DOHH2 (cell line): ENCODE measurements around the gene MIF.

ENCODE experiments used
- EZH2phosphoT487 ChIP-seq: fragments of 200-600 bp; sonication (generic); IDR thresholded peaks from 2 replicates; pipeline ENCODE4 v1.6.1; 2017; ENCODE audit warnings: borderline replicate concordance, mild to moderate bottlenecking, antibody characterized with exemption, low read length, moderate library complexity, mixed read lengths
- TF ChIP-seq, protein P1 (sequence below): fragments of 200-600 bp; sonication (generic); IDR thresholded peaks from one replicate; pipeline ENCODE4 v1.5.1; 2014; ENCODE audit warnings: antibody characterized with exemption, mild to moderate bottlenecking, low read depth, low read length; ENCODE audit not compliant: poor library complexity, severe bottlenecking

- TF ChIP-seq, protein P1, sequence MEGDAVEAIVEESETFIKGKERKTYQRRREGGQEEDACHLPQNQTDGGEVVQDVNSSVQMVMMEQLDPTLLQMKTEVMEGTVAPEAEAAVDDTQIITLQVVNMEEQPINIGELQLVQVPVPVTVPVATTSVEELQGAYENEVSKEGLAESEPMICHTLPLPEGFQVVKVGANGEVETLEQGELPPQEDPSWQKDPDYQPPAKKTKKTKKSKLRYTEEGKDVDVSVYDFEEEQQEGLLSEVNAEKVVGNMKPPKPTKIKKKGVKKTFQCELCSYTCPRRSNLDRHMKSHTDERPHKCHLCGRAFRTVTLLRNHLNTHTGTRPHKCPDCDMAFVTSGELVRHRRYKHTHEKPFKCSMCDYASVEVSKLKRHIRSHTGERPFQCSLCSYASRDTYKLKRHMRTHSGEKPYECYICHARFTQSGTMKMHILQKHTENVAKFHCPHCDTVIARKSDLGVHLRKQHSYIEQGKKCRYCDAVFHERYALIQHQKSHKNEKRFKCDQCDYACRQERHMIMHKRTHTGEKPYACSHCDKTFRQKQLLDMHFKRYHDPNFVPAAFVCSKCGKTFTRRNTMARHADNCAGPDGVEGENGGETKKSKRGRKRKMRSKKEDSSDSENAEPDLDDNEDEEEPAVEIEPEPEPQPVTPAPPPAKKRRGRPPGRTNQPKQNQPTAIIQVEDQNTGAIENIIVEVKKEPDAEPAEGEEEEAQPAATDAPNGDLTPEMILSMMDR: no peak
- TF ChIP-seq EZH2phosphoT487: no peak
These were observed 49.4 kb upstream of the MIF start for GRCh38 chr22:23844739-23845202.
